ENCODE measurements around the gene RNU6-9. TPM values are rescaled to one million over a fixed set of nuclear protein-coding genes. Genes with fewer than 3 reads are reported as not detected.

RNU6-9 gene
- total RNA-seq, 4 donors from 2014 or later, result not detected

GRCh38 chr19:932648-933552, 39.6 kb downstream of the RNU6-9 start:
- no peaks in the 10 kb centered on the region for H3K27me3 ChIP-seq
- WGBS, 2 donors, result 35 to 62% methylated on average over 36 of the region's 54 CpGs
- H3K4me3 ChIP-seq, result peak overlapping the region in 1 of 4 donors; percentile 26
- peak; percentile 64 to 72 for DNase-seq (ENCODE audit: low spot score in 2 of 2)
- H3K4me1 ChIP-seq, result peaks cover 0 to 52% (median 32%) of the 10 kb centered on the region in 4 donors
- TF ChIP-seq EP300 (IDR thresholded peaks at IDR 0.05) (peak in 1 of 2 donors; percentile 71), POLR2A (IDR thresholded peaks at IDR 0.05) (peak in 1 of 2 donors; percentile 6), CTCF (IDR thresholded peaks at IDR 0.05) (peak in 1 of 5 experiments; percentile 7)
- H3K27ac ChIP-seq, result peak overlapping the region in 3 of 4 donors; percentile 50 to 71 (median 66)
- H3K9me3 ChIP-seq, result no peaks in the 10 kb centered on the region
- peaks cover 0 to 24% (median 0%) of the 10 kb centered on the region in 3 donors for H3K36me3 ChIP-seq

GRCh38 chr19:933553-933882, 40.2 kb downstream of the RNU6-9 start:
- Histone ChIP-seq H3K27me3 (no peaks in the 10 kb centered on the region), H3K9me3 (no peaks in the 10 kb centered on the region), H3K36me3 (peaks cover 0 to 24% (median 0%) of the 10 kb centered on the region in 3 donors), H3K27ac (peak overlapping the region in 2 of 4 donors; percentile 66 to 71), H3K4me1 (peaks cover 0 to 46% (median 32%) of the 10 kb centered on the region in 4 donors), H3K4me3 (peak overlapping the region in 1 of 4 donors; percentile 26)
- TF ChIP-seq CTCF (IDR thresholded peaks at IDR 0.05) (no peak), POLR2A (IDR thresholded peaks at IDR 0.05) (no peak), EP300 (IDR thresholded peaks at IDR 0.05) (no peak)
- DNase-seq (ENCODE audit: low spot score in 2 of 2), result no peak
- 53 to 68% methylated on average over 7 to 12 of the region's 14 CpGs for WGBS, 2 donors

- Histone ChIP-seq H3K9me3 (no peaks in the 10 kb centered on the region), H3K27ac (peak overlapping the region in 3 of 4 donors; percentile 17 to 71 (median 58)), H3K27me3 (no peaks in the 10 kb centered on the region), H3K36me3 (peaks cover 0 to 17% (median 0%) of the 10 kb centered on the region in 3 donors), H3K4me1 (peaks cover 0 to 41% (median 32%) of the 10 kb centered on the region in 4 donors), H3K4me3 (no peak overlapping the region)
- TF ChIP-seq CTCF (IDR thresholded peaks at IDR 0.05) (no peak), EP300 (IDR thresholded peaks at IDR 0.05) (no peak), POLR2A (IDR thresholded peaks at IDR 0.05) (no peak)
- DNase-seq (ENCODE audit: low spot score in 2 of 2), result no peak
- 66 to 81% methylated on average over 26 to 29 of the region's 29 CpGs for WGBS, 2 donors
Observed at GRCh38 chr19:934197-934840, 41.0 kb downstream of the RNU6-9 start.

- peak; percentile 76 to 77 for TF ChIP-seq EP300 (IDR thresholded peaks at IDR 0.05)
- no peak for TF ChIP-seq POLR2A (IDR thresholded peaks at IDR 0.05)
- TF ChIP-seq CTCF (IDR thresholded peaks at IDR 0.05), result peak in 1 of 5 experiments; percentile 16
- peaks cover 0 to 46% (median 32%) of the 10 kb centered on the region in 4 donors for H3K4me1 ChIP-seq
- no peaks in the 10 kb centered on the region for H3K9me3 ChIP-seq
- 26 to 27% methylated on average over 25 to 27 of the region's 31 CpGs for WGBS, 2 donors
- H3K27ac ChIP-seq, result peak overlapping the region in 3 of 4 donors; percentile 17 to 58 (median 55)
- H3K4me3 ChIP-seq, result no peak overlapping the region
- peak; percentile 45 to 58 for DNase-seq (ENCODE audit: low spot score in 2 of 2)
- no peaks in the 10 kb centered on the region for H3K27me3 ChIP-seq
- peaks cover 0 to 11% (median 0%) of the 10 kb centered on the region in 3 donors for H3K36me3 ChIP-seq
Observed at GRCh38 chr19:934865-935479, 41.7 kb downstream of the RNU6-9 start.

Data from tibial nerve (tissue), 4 donors.